IPS-11a (cell line): ENCODE results near the gene TK2.
"Not testable (repeated sequence)": the region's sequence is repeated elsewhere in the genome, so short reads cannot be mapped to it uniquely, and the experiment has no call there.

Experiments used
- H3K4me3 ChIP-seq: one replicate; pipeline ENCODE4 v1.5.1; 2013; ENCODE audit warnings: low read depth, low read length, control low read depth

TK2 gene

GRCh38 chr16:66574081-66574480 is 24.2 kb upstream of the TK2 start:
- no peak overlapping the region for H3K4me3 ChIP-seq

- H3K4me3 ChIP-seq: no peak overlapping the region
Measured at GRCh38 chr16:66572356-66572755, 22.4 kb upstream of the TK2 start.

- no peak overlapping the region for H3K4me3 ChIP-seq
Measured at GRCh38 chr16:66569827-66570405, 20.0 kb upstream of the TK2 start.

GRCh38 chr16:66569131-66569530 is 19.2 kb upstream of the TK2 start:
- H3K4me3 ChIP-seq: no peak overlapping the region

- H3K4me3 ChIP-seq: no peak overlapping the region
Measured at GRCh38 chr16:66568355-66568754, 18.4 kb upstream of the TK2 start.

GRCh38 chr16:66567270-66567669 is 17.3 kb upstream of the TK2 start:
- H3K4me3 ChIP-seq: not testable (repeated sequence)

GRCh38 chr16:66566051-66566901 is 16.4 kb upstream of the TK2 start, which contains the start of gene CMTM1:
Gene CMTM1 (plus strand): TSS chr16:66566439. CDS start chr16:66566514, 75 bp downstream.
- no peak within 1 kb of the TSS for H3K4me3 ChIP-seq

GRCh38 chr16:66563574-66564334 is 13.8 kb upstream of the TK2 start:
- no peak overlapping the region for H3K4me3 ChIP-seq

GRCh38 chr16:66562986-66563385 is 13.1 kb upstream of the TK2 start:
- no peak overlapping the region for H3K4me3 ChIP-seq

- H3K4me3 ChIP-seq: no peak overlapping the region
Measured at GRCh38 chr16:66562409-66562808, 12.5 kb upstream of the TK2 start.

- H3K4me3 ChIP-seq: no peak overlapping the region
Measured at GRCh38 chr16:66561381-66562080, 11.6 kb upstream of the TK2 start.

GRCh38 chr16:66560107-66560506 is 10.2 kb upstream of the TK2 start:
- H3K4me3 ChIP-seq: no peak overlapping the region

- H3K4me3 ChIP-seq: no peak overlapping the region
Measured at GRCh38 chr16:66554495-66554894, 4.6 kb upstream of the TK2 start.

GRCh38 chr16:66554021-66554420 is 4.1 kb upstream of the TK2 start:
- no peak overlapping the region for H3K4me3 ChIP-seq

- H3K4me3 ChIP-seq: no peak overlapping the region
Measured at GRCh38 chr16:66553223-66553622, 3.3 kb upstream of the TK2 start.

GRCh38 chr16:66552286-66553177 is 2.6 kb upstream of the TK2 start, which contains the start of gene CKLF:
Gene CKLF (plus strand): TSS chr16:66552576. CDS start chr16:66552716, 140 bp downstream.
- H3K4me3 ChIP-seq: peak within 1 kb of the TSS; percentile 43

GRCh38 chr16:66551788-66552285 is 1.9 kb upstream of the TK2 start:
- H3K4me3 ChIP-seq: peak overlapping the region; percentile 43

GRCh38 chr16:66551348-66551759 is 1.4 kb upstream of the TK2 start:
- no peak overlapping the region for H3K4me3 ChIP-seq

- peak overlapping the region; percentile 28 for H3K4me3 ChIP-seq
Measured at GRCh38 chr16:66548868-66549267, 1.1 kb downstream of the TK2 start.

- H3K4me3 ChIP-seq: no peak overlapping the region
Measured at GRCh38 chr16:66548068-66548467, 1.9 kb downstream of the TK2 start.
